Body of pancreas (tissue), 4 donors: ENCODE measurements around the gene LCK. TPM values are rescaled to one million over a fixed set of nuclear protein-coding genes. Genes with fewer than 3 reads are reported as not detected.

Experiments
- ATAC-seq: fragments of 150-250 bp; one replicate; pipeline ENCODE4 v1.9.1; 2016
- DNase-seq, 4 donors: peaks; one replicate each; pipeline ENCODE4 v3.0.0-alpha.2; 2019
- H3K27ac ChIP-seq, 4 donors: fragments of 200-600 bp; sonication (generic); 1 replicate in 3 of 4; 2 replicates in 1 of 4; pipeline versions ENCODE4 v1.5.1 to v1.6.1; 2016 to 2019; ENCODE audit warnings: mild to moderate bottlenecking in 1 of 4, mixed read lengths in 1 of 4, moderate library complexity in 1 of 4
- H3K27me3 ChIP-seq, 2 donors: fragments of 200-600 bp; sonication (generic); one replicate each; pipeline ENCODE4 v1.6.0; 2016; ENCODE audit warnings: mild to moderate bottlenecking in 1 of 2
- H3K36me3 ChIP-seq, 2 donors: fragments of 200-600 bp; sonication (generic); replicated peaks in 1 of 2; 2 replicates each; pipeline ENCODE4 v1.5.1; 2016; ENCODE audit warnings: low read depth in 2 of 2; ENCODE audit not compliant: insufficient read depth in 1 of 2
- H3K4me1 ChIP-seq: fragments of 200-600 bp; sonication (generic); one replicate; pipeline ENCODE4 v1.6.0; 2016
- H3K4me3 ChIP-seq, 2 donors: fragments of 200-600 bp; sonication (generic); 1 replicate in 1 of 2; 2 replicates in 1 of 2; pipeline ENCODE4 v1.5.1; 2016 to 2019
- H3K9me3 ChIP-seq, 3 donors: fragments of 200-600 bp; sonication (generic); 1 replicate in 2 of 3; 2 replicates in 1 of 3; pipeline ENCODE4 v1.5.1; 2016
- CTCF ChIP-seq, 7 experiments: fragments of 450-650 bp in 4 of 7; fragments of 200-600 bp in 3 of 7; sonication (generic) in 3 of 7; IDR thresholded peaks; one replicate each; pipeline ENCODE4 v1.5.1; 2016 to 2019; ENCODE audit warnings: antibody characterized with exemption in 7 of 7
- POLR2A ChIP-seq, 3 donors: fragments of 450-650 bp; IDR thresholded peaks; one replicate each; pipeline ENCODE4 v1.6.1; 2016; ENCODE audit warnings: antibody characterized with exemption in 3 of 3, mild to moderate bottlenecking in 2 of 3
- WGBS, 2 donors: methylation state at CpG; one replicate each; pipeline ENCODE4 v1.1.5; 2017; 5-methylcytosine and 5-hydroxymethylcytosine counted together
- intact Hi-C: fragments of 100-400 bp; cut with DNase I; formaldehyde crosslinking; loops from one replicate; pipeline ENCODE4 v1.15.1; 2023
- small RNA-seq: library from RNA; depleted of rRNA; stranded (forward); fragments of <200 nt; gene quantifications from one replicate; pipeline ENCODE3, GENCODE V24; 2016
- total RNA-seq, 2 donors: library from RNA; depleted of rRNA; stranded (reverse); fragments of >200 nt; gene quantifications; one replicate each; pipeline ENCODE4 v1.1.0, GENCODE V29; 2016

LCK gene
- total RNA-seq, 2 donors from 2014 or later, result 1.6 TPM; not detected in 1

DNA sequence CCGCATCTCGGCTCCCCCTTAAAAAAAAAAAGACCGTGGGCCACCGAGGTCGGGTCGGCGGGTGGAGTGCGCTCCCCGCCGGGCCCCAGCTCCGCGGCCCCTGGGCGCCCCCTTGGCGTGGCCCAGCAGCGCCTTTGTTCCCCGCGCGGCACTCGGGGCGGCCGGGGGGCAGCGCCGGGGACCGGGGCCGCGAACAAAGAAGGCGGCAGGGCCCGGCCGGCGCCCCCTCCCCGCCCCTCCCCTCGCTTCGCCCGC lies 84.4 kb downstream of the LCK start:
- peak; percentile 18 for ATAC-seq

More for the DNA sequence above, 84.4 kb downstream of the LCK start:
- H3K4me1 ChIP-seq, result peaks cover 21% of the 10 kb centered on the region
- intact Hi-C loops, result no loop called here
- peak overlapping the region; percentile 0 to 68 (median 44) for H3K27ac ChIP-seq
- DNase-seq, result no peak
- H3K36me3 ChIP-seq, result peaks cover 5 to 9% of the 10 kb centered on the region in 2 donors
- H3K27me3 ChIP-seq, result no peaks in the 10 kb centered on the region
- H3K9me3 ChIP-seq, result no peaks in the 10 kb centered on the region
- H3K4me3 ChIP-seq, result peak overlapping the region; percentile 47 to 61
- WGBS, 2 donors, result 0% methylated on average over 30 of the region's 34 CpGs; no CpG with 5 or more reads in 1 of the 2 donors
- TF ChIP-seq POLR2A (IDR thresholded peaks at IDR 0.05) (no peak), CTCF (IDR thresholded peaks at IDR 0.05) (no peak)

Small RNAs within 50 kb of the gene (small RNA-seq; reads per million reads assigned to genes)
- gene RF00017 (not detected), gene RF00019 (not detected)

Other genes with a start within 250 kb of the LCK start
- gene KHDRBS1, start 237.4 kb upstream of the LCK start, total RNA-seq, result 10 to 100 TPM; 36.6 to 37.1 TPM
- 10 to 100 TPM in 1 of 2 donors, 1 to 10 TPM in 1; 4.4 to 10.2 TPM for gene TMEM39B, start 178.3 kb upstream of the LCK start, total RNA-seq
- 10 to 100 TPM; 15.8 to 20.5 TPM for gene KPNA6, start 143.2 kb upstream of the LCK start, total RNA-seq
- gene TXLNA, start 71.6 kb upstream of the LCK start, total RNA-seq, result 10 to 100 TPM; 20.0 to 23.4 TPM
- 1 to 10 TPM; 2.9 to 3.6 TPM for gene CCDC28B, start 50.7 kb upstream of the LCK start, total RNA-seq
- 1 to 10 TPM; 1.8 to 5.3 TPM for gene IQCC, start 45.6 kb upstream of the LCK start, total RNA-seq
- not detected for gene DCDC2B, start 42.2 kb upstream of the LCK start, total RNA-seq
- 10 to 100 TPM; 16.3 to 20.8 TPM for gene TMEM234, start 28.9 kb upstream of the LCK start, total RNA-seq
- 10 to 100 TPM; 69.5 to 81.7 TPM for gene EIF3I, start 28.9 kb upstream of the LCK start, total RNA-seq
- 1 to 10 TPM in 1 of 2 donors, not detected in 1; 4.9 TPM for gene FAM167B, start 4.0 kb upstream of the LCK start, total RNA-seq
- 10 to 100 TPM; 32.7 to 50.4 TPM for gene HDAC1, start 40.8 kb downstream of the LCK start, total RNA-seq
- gene MARCKSL1, start 85.0 kb downstream of the LCK start, total RNA-seq, result 10 to 100 TPM; 12.9 to 34.5 TPM
- 10 to 100 TPM in 1 of 2 donors, 1 to 10 TPM in 1; 3.6 to 15.6 TPM for gene FAM229A, start 111.2 kb downstream of the LCK start, total RNA-seq
- gene TSSK3, start 111.3 kb downstream of the LCK start, total RNA-seq, result 10 to 100 TPM in 1 of 2 donors, 1 to 10 TPM in 1; 1.8 to 12.2 TPM
- 10 to 100 TPM; 53.2 to 83.7 TPM for gene BSDC1, start 143.2 kb downstream of the LCK start, total RNA-seq
- under 1 TPM in 1 of 2 donors, not detected in 1; 0.26 TPM for gene ZBTB8B, start 213.8 kb downstream of the LCK start, total RNA-seq